Stomach (tissue), 4 donors: ENCODE measurements around the gene ACAA1.

Experiments used
- CTCF ChIP-seq, 7 experiments: fragments of 450-650 bp in 4 of 7; fragments of 200-600 bp in 3 of 7; sonication (generic) in 3 of 7; IDR thresholded peaks; one replicate each; pipeline ENCODE4 v1.5.1; 2016 to 2019; ENCODE audit warnings: antibody characterized with exemption in 7 of 7, control low read depth in 2 of 7, mild to moderate bottlenecking in 1 of 7
- EP300 ChIP-seq: sonication (generic); formaldehyde crosslinking; IDR thresholded peaks from one replicate; pipeline ENCODE4 v1.6.1; 2017; ENCODE audit warnings: antibody characterized with exemption
- POLR2A ChIP-seq, 4 donors: fragments of 450-650 bp; IDR thresholded peaks; one replicate each; pipeline ENCODE4 v1.6.1; 2016; ENCODE audit warnings: antibody characterized with exemption in 4 of 4, control low read depth in 2 of 4, mild to moderate bottlenecking in 1 of 4, moderate library complexity in 1 of 4
- POLR2AphosphoS5 ChIP-seq, 3 donors: sonication (generic); formaldehyde crosslinking; IDR thresholded peaks; one replicate each; pipeline ENCODE4 v1.6.1; 2016; ENCODE audit warnings: antibody characterized with exemption in 3 of 3

GRCh38 chr3:38102444-38102814, 34.5 kb downstream of the ACAA1 start:
- TF ChIP-seq CTCF (IDR thresholded peaks at IDR 0.05) (no peak), POLR2A (IDR thresholded peaks at IDR 0.05) (no peak), EP300 (no peak), POLR2AphosphoS5 (IDR thresholded peaks at IDR 0.05) (no peak)
